ENCODE data around the gene TBXAS1. TPM values are rescaled to one million over a fixed set of nuclear protein-coding genes. Genes with fewer than 3 reads are reported as not detected.
A peak's percentile ranks its signal among the peaks of the same experiment; 100 is the strongest.

Gene TBXAS1
- polyA plus RNA-seq, 1 donor from 2014 or later: 0.93 TPM

DNA sequence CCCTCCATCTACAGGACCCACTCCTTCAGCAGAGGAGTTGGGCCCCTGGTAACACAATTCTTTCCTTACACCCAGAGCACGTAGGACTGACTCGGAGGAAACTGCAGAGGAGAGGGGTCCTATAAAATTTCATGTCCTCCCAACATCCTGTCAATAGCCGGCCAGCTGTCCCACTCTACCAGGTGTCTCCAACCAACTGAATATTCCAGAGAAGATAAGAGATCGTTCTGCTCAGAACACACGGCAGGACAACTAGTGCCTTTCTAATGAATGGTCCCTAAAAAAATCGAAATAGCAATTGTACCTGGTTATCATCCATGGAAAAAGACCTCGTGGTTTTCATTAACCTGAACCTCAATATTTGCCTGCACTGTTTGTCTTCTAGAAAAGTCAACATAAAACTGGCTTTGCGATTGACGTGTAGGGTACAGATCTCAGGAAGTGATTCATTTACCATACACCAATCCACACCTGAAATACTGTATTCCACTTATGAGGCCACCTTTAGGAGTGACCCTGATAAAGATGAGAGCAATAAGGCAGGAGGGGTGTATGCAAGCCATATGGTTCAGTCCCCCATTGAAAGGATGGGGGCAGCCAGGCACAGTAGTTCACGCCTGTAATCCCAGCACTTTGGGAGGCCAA is 121.9 kb downstream of the TBXAS1 start:
- no peaks in the 10 kb centered on the region for H3K9me2 ChIP-seq (ENCODE audit: insufficient read depth, low read length)
- no peaks in the 10 kb centered on the region for H3K9me3 ChIP-seq (ENCODE audit: low read length)
- no peak overlapping the region for H3K9ac ChIP-seq (ENCODE audit: low read length)
- no peaks in the 10 kb centered on the region for H4K20me1 ChIP-seq (ENCODE audit: insufficient read depth)
- no peak overlapping the region for H3K4me2 ChIP-seq (ENCODE audit: low read length)
- H3K4me3 ChIP-seq (ENCODE audit: low read length): no peak overlapping the region
- H3F3A ChIP-seq (ENCODE audit: insufficient read depth, low read length, poor library complexity, severe bottlenecking): no peaks in the 10 kb centered on the region
- no peak overlapping the region for H2AFZ ChIP-seq (ENCODE audit: low read depth, low read length)
- TF ChIP-seq SMC3 (conservative IDR thresholded peaks at IDR 0.05; ENCODE audit: poor library complexity) (no peak), EP300 (conservative IDR thresholded peaks at IDR 0.05; ENCODE audit: poor library complexity, severe bottlenecking) (no peak), EZH2 (IDR thresholded peaks at IDR 0.05; ENCODE audit: borderline replicate concordance, insufficient read depth, low read length, poor library complexity, severe bottlenecking) (no peak), MXI1 (conservative IDR thresholded peaks at IDR 0.05; ENCODE audit: poor library complexity, severe bottlenecking) (no peak), RAD21 (conservative IDR thresholded peaks at IDR 0.05) (no peak), TAF1 (IDR thresholded peaks at IDR 0.05; ENCODE audit: low read depth) (no peak), POLR2AphosphoS5 (IDR thresholded peaks at IDR 0.05) (no peak)
- TF ChIP-seq, protein P1, sequence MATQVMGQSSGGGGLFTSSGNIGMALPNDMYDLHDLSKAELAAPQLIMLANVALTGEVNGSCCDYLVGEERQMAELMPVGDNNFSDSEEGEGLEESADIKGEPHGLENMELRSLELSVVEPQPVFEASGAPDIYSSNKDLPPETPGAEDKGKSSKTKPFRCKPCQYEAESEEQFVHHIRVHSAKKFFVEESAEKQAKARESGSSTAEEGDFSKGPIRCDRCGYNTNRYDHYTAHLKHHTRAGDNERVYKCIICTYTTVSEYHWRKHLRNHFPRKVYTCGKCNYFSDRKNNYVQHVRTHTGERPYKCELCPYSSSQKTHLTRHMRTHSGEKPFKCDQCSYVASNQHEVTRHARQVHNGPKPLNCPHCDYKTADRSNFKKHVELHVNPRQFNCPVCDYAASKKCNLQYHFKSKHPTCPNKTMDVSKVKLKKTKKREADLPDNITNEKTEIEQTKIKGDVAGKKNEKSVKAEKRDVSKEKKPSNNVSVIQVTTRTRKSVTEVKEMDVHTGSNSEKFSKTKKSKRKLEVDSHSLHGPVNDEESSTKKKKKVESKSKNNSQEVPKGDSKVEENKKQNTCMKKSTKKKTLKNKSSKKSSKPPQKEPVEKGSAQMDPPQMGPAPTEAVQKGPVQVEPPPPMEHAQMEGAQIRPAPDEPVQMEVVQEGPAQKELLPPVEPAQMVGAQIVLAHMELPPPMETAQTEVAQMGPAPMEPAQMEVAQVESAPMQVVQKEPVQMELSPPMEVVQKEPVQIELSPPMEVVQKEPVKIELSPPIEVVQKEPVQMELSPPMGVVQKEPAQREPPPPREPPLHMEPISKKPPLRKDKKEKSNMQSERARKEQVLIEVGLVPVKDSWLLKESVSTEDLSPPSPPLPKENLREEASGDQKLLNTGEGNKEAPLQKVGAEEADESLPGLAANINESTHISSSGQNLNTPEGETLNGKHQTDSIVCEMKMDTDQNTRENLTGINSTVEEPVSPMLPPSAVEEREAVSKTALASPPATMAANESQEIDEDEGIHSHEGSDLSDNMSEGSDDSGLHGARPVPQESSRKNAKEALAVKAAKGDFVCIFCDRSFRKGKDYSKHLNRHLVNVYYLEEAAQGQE (IDR thresholded peaks at IDR 0.05; ENCODE audit: borderline replicate concordance): no peak
- TF ChIP-seq, protein P2, sequence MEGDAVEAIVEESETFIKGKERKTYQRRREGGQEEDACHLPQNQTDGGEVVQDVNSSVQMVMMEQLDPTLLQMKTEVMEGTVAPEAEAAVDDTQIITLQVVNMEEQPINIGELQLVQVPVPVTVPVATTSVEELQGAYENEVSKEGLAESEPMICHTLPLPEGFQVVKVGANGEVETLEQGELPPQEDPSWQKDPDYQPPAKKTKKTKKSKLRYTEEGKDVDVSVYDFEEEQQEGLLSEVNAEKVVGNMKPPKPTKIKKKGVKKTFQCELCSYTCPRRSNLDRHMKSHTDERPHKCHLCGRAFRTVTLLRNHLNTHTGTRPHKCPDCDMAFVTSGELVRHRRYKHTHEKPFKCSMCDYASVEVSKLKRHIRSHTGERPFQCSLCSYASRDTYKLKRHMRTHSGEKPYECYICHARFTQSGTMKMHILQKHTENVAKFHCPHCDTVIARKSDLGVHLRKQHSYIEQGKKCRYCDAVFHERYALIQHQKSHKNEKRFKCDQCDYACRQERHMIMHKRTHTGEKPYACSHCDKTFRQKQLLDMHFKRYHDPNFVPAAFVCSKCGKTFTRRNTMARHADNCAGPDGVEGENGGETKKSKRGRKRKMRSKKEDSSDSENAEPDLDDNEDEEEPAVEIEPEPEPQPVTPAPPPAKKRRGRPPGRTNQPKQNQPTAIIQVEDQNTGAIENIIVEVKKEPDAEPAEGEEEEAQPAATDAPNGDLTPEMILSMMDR (IDR thresholded peaks at IDR 0.05; ENCODE audit: poor library complexity, severe bottlenecking): no peak
- no peaks in the 10 kb centered on the region for H3K27me3 ChIP-seq (ENCODE audit: insufficient read depth, low read depth, low read length)
- no peak overlapping the region for H3K27ac ChIP-seq (ENCODE audit: low read length)
- H3K79me2 ChIP-seq (replicated peaks; ENCODE audit: insufficient read depth, low read length): no peaks in the 10 kb centered on the region
- H3K36me3 ChIP-seq (ENCODE audit: insufficient read depth, low read length): no peaks in the 10 kb centered on the region

DNA sequence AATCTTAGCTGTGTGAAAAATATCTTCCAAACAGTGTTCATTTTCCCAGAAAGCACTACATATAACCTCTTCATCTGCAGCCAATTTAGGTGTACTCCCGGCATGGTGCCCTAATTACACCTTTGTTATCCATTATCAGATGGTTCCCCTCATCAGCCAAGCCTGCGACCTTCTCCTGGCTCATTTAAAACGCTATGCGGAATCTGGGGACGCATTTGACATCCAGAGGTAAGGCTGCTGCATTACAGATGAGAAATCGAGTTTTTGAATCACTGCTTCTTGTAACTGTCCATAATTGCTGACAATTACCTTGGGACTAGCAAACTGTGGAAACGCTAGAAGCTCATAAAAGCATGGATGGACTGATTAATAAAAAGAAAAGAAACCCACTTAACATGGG is 124.2 kb downstream of the TBXAS1 start:
- Histone ChIP-seq H3F3A (ENCODE audit: insufficient read depth, low read length, poor library complexity, severe bottlenecking) (no peaks in the 10 kb centered on the region), H3K9ac (ENCODE audit: low read length) (no peak overlapping the region), H3K4me2 (ENCODE audit: low read length) (no peak overlapping the region), H3K4me3 (ENCODE audit: low read length) (peak overlapping the region; percentile 8), H4K20me1 (ENCODE audit: insufficient read depth) (no peaks in the 10 kb centered on the region), H3K36me3 (ENCODE audit: insufficient read depth, low read length) (no peaks in the 10 kb centered on the region), H3K9me2 (ENCODE audit: insufficient read depth, low read length) (no peaks in the 10 kb centered on the region), H3K27me3 (ENCODE audit: insufficient read depth, low read depth, low read length) (no peaks in the 10 kb centered on the region), H2AFZ (ENCODE audit: low read depth, low read length) (no peak overlapping the region), H3K79me2 (replicated peaks; ENCODE audit: insufficient read depth, low read length) (no peaks in the 10 kb centered on the region), H3K27ac (ENCODE audit: low read length) (peak overlapping the region; percentile 39), H3K9me3 (ENCODE audit: low read length) (no peaks in the 10 kb centered on the region)
- TF ChIP-seq EZH2 (IDR thresholded peaks at IDR 0.05; ENCODE audit: borderline replicate concordance, insufficient read depth, low read length, poor library complexity, severe bottlenecking) (no peak), EP300 (conservative IDR thresholded peaks at IDR 0.05; ENCODE audit: poor library complexity, severe bottlenecking) (no peak), POLR2AphosphoS5 (IDR thresholded peaks at IDR 0.05) (no peak), MXI1 (conservative IDR thresholded peaks at IDR 0.05; ENCODE audit: poor library complexity, severe bottlenecking) (no peak), TAF1 (IDR thresholded peaks at IDR 0.05; ENCODE audit: low read depth) (no peak), SMC3 (conservative IDR thresholded peaks at IDR 0.05; ENCODE audit: poor library complexity) (no peak), RAD21 (conservative IDR thresholded peaks at IDR 0.05) (no peak)
- TF ChIP-seq, protein P1 (IDR thresholded peaks at IDR 0.05; ENCODE audit: borderline replicate concordance): no peak
- TF ChIP-seq, protein P2 (IDR thresholded peaks at IDR 0.05; ENCODE audit: poor library complexity, severe bottlenecking): no peak

Data from neural cell (in vitro differentiated cells).